Activated gamma-delta T cell treated with anti-CD3 and anti-CD28 coated beads, Interleukin-2, amount 50 U/mL, for 16 hours (primary cell): Measurements from ENCODE around the gene ZBTB38.

Experiments
- DNase-seq: peaks from one replicate; pipeline ENCODE4 v3.0.0-alpha.2; 2020; ENCODE audit warnings: low read depth

ZBTB38 gene

DNA sequence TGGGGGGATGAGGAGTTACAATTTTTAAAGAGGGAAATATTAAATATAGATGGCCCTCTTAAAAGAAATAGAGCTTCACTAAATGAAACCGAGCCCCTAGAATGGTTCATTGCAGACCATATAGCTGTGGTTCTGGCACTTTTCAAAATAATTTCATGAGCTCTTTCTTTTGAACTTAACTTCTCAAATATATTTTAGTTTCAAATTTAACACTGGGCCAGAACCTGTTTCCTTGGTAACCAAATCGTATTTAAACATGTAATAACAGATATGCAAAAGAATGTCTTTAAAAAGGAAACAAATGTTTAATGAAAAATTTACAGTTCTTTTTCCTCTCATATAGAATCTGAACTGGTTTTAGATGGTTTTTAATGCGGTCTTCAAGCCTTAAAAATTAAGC is 20.1 kb downstream of the ZBTB38 start:
- DNase-seq = no peak

DNA sequence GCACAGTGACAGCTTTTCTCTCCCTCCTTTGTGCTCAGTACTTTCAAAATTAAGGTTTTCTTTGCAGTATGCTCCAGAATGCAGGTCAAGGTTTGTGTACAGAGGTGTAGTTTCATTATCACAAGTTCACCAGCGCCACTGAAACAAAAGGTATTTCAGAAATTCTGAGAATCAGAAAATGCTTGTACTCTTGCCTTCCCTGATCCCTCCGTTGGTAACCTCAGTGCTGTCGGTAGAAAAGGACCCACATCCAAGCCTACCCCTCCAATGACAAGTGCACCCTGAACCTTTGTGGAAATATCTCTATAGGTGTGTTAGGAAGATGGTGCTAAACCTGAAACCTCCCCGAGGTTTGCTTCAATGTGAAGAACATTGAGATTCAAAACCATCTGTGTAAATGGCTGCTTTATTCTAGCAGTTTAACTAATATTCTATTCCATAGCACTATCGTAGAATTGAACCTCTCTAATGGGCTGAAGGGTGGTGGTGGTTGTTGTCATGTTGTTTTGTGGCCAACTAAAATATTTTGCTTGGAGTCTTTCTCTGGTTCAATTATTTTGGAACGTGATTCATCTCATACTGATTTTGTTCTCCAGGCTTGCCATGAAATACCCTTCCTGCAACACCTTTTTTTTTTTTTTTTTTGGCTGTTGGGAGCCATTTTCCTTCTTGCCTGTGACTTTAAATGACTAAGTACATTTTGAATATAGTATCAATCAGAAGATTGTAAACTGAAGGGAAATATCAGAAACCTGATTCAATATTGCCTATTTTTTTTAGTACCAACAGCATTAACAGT is 20.7 kb downstream of the ZBTB38 start:
- DNase-seq = no peak

DNA sequence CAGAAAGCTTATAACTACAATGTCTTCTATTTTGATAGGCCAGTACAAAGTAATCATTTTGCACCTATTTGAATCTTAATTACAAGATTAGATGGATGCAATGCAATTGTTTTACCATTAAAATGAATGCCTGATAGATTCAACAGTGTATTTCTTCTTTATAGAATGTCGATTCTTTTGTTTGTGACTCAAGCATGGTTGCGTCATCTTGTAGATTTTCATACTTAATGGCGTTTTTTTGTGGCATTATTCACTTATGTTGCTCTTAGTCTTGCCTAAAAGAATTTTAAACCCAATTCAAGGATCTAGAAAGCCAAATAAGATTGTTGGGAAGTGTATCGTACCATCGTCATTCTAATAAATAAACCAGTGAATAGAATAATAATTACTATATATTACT is 21.4 kb downstream of the ZBTB38 start:
- no peak for DNase-seq

DNA sequence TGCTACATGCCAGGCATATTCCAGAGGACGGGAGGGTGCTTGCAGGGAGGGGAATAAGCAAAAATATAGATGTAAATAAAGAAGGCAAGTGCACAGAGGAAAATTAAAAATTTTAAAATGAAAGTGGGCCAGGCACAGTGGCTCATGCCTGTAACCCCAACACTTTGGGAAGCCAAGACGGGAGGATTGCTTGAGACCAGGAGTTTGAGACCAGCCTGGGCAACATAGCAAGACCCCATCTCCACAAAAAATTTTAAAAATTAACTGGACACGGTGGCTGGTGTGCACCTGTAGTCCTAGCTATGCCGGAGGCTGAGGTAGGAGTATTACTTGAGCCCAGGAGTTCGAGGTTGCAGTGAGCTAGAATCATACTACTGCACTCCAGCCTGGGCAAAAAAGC is 22.4 kb downstream of the ZBTB38 start:
- no peak for DNase-seq

DNA sequence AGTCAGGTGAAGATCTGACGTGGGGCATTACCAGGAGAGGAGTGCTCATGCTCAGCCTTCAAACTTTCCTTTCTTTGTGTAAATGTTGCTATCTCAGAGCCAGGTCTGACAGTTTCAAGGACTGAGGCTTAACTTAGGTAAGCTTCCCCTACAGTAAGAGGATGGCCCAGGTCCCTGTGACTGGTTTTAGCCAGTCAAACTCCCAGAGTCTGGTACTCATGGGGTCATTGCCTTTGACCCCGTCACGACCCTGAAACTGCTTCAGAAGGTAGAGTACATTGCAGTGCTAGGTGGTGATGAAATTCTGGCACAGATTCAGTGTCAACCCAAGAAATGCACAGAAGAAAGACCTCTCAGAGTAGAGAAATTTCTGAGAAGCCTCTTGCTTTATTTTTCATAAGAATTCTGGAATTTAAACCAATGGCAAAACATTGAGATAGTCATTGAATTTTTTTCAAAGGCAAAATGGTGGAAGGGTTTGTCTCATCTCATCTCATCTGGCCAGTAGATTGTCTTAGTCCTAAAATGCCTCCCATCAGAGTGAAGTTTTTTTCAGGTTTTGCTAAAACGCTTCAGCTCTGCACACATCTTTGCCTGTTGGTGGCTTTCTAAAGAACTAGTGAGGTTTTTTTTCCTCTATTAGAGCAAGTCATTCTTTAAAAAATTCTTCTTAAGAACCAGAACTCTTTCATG is 23.1 kb downstream of the ZBTB38 start:
- no peak for DNase-seq

DNA sequence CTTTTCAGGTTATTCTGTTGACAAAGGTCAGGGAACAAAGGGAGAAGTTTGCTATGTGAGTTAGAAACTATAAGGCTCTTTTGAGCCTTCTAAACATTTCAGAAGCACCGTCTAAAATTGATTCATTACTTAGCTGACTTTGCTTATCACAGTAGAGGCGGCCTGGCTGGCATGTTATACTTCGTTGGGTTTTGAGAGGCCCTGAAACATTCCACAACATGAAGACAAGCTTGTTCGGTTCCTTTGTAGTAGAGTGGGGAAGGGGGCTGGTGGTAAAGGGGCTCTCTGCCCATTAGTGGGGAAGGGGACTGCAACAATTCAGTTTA is 23.6 kb downstream of the ZBTB38 start:
- no peak for DNase-seq

DNA sequence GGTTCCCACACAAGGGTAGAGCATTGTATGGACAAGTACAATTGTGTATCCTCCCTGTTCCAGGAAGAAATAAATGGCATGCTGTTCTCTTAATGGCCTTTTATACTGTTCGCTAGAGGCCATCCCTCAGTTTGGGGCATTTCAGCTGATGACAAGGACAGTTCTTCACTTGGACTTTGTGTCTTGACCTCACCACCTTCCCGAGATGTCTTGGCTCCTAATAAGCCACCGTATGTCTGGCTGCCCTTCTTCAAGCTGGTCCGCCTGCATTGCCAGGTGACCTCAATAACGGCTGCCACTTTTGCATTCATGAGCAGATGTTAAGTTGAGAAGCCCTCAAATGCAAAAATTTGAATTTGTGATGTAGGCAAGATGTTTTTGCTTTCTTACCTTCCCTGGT is 24.1 kb downstream of the ZBTB38 start:
- DNase-seq = no peak

DNA sequence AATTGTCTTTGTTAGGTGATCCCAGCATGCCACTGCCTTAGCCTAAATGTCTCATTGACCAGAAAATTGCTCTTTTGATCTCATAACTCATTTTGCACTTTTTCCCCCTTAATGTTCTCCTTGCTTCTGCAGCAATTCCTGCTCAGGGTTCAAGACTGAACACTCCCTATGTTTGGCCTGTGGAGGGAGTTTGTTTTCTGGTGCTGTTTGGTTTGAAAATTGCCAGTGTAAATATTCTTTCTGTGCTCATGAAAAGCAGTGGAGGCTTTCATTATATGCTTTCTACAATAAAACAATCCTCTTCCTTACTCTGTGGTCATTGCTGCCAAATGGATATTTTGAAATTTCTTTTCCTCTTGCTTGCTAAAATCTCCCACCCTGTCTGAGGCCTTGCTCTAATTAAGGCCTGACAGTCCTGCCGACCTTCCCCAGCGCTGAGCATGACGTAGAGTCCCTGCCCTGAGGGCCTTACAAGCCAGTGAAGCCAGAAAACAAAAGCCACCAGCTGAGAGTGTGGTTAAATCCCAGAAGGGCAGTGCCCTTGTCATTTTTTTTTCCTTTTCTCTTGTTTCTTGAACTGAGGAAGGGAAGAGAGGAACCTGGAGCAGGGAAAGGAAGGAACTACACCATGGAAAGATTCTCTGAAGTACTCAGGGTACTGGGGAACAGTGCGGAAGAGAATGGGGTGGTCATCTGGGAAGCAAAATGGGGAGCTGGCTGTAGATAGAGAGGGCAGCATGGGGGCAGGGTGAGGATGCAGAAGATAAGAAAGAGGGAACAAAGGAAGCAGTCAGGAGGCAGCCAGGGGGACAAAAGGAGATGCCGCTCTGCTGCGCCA is 24.8 kb downstream of the ZBTB38 start:
- DNase-seq = no peak

DNA sequence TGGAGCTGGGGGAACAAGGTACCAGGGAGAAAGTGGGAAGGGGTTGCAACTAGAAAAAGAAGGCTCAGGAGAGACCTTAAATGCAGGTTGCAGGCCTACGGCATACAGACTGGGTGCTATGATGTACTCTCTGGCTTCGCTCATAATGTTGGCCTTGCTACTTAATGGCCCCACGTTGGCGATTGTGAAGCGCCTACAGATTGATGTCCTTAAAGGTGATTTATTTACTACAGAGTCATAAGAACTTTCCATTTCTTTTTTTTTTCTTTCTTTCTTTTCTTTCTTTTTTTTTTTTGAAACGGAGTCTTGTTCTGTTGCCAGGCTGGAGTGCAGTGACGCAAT is 25.4 kb downstream of the ZBTB38 start:
- DNase-seq = no peak

DNA sequence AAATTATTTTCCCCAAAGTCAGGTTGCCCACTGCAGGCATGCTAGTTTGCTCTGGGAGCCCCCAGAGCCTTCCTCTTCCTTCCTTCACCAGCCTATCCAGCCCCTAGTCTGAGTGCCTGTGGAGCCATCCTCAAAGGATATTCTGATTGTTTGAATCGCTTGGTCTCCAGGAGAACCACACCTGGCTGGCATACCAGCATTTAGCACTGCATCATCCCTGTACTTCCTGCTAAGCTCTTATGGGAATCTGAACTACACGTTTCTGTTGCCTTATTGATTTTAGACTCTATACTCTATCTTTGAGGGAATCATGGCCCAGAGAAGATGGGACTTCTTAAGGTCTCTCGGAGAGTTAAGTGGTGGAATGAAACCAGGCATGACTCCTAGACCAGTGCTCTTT is 26.3 kb downstream of the ZBTB38 start:
- no peak for DNase-seq

DNA sequence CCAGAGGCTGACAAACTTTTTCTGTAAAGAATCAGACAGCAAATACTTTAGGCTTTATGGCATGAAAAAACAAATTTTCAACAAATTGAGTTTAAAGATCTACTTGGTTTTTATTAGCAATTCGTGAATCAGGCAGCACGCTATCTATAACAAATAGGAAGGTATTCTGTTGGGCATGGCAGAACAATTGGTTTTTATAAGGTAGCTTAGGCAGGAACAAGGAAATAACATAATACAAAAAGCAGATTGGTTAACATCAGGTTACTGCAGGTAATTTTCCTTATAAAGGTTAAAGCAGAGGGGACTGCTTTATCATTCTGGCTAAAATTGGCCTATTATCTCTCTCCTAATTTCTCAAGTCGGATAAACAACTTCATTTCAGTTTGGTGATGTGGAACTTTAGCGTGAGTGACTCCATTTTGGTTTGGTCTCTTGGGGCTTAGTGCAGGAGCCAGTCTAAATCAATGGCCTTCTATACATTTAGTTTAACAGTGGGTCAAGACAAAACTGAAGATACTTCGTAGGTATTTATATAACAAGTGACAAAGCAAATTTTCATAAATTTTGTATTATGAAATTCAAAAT is 26.8 kb downstream of the ZBTB38 start:
- DNase-seq = no peak

DNA sequence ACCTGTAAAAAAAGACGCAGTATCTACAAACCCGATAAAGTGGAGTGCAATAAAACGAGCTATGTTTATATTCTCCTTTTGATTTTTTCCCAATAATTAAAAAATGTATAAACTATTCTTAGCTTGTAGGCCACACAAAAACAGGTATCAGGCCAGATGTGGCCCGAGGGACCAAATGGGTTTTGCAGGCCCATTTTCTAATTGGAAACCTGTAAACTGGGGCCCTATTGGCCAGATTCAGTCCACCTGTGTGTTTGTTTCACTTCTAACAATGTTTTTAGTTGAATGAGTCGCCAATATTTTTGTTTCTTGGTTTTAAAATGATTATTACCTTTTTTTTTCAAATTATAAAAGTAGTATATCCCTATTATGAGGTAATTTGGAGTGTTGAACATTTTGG is 29.7 kb downstream of the ZBTB38 start:
- no peak for DNase-seq

DNA sequence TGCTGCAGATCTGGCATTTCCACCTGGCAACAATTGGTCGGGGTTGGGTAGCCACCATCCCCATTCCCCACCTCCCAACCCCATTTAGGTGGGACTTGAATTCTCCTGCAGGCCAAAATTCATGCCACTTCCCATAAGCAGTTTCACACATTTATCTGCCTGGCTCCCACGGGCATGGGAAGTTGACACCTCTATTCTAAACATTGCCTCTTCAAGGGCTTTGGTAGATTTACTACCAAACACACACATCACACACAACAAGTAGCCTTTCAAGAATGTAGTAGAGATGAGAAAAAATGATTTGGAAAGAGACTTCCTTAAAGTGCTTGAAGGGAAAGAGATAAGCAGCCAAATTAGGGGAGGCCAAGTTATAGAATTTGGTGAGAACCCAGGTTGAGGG is 30.9 kb downstream of the ZBTB38 start:
- DNase-seq = no peak

DNA sequence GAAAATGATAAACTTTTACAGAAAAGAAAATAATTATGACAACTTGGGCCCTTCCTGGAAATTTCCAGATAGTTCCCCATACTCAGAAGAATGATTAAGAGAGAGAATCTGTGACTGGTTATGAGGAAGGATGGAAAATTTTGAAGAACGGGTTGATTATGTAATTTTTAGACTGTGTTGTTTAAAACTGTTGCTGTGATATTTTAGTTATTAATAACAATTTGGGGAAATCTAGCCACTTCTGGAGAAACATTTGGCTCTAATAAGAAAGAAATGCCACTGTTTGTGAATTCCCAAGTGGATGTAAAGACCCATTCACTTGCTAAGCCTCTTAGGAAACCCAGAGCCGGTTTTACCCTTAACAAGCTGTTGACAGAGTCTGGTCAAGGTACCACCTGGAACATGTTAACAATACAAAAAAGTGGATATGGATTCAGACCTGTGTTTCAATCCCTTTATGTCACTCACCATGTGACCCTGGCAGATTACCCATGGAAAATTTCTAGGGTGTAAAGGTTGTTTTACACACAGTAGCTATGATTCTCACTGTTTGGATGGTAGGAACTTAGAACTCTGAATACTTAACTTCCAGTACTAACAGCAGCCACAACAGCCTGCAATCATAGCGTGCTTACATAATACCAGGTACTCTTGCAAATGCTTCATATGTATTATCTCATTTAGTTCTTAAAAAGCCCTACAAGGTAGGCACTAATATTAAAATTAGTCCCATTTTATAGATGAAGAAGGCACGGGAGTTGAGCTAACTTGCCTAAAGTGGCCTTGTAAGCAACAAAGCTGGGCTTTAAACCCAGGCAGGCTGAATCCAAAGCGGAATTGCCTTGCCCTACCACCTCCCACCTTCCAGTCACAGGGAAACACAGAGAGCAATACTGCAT is 32.0 kb downstream of the ZBTB38 start:
- DNase-seq = no peak

DNA sequence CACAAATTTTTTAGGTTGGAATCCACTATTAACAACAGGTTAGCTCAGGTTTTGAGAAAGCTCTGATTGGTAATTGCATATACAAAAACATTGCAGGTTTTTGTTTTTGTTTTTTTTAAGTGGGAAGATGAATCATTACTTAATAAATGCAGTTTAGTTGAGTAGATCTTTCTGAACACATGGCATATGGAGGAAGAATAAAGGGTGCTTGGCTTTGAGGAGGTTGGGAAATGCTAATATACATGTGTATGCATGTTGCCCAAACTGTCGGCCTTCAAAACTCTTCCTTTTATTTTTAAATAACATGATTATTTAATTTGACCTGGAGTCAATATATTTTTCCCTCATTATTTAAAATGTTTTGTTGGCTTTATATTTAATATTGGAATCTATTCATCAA is 32.8 kb downstream of the ZBTB38 start:
- no peak for DNase-seq

DNA sequence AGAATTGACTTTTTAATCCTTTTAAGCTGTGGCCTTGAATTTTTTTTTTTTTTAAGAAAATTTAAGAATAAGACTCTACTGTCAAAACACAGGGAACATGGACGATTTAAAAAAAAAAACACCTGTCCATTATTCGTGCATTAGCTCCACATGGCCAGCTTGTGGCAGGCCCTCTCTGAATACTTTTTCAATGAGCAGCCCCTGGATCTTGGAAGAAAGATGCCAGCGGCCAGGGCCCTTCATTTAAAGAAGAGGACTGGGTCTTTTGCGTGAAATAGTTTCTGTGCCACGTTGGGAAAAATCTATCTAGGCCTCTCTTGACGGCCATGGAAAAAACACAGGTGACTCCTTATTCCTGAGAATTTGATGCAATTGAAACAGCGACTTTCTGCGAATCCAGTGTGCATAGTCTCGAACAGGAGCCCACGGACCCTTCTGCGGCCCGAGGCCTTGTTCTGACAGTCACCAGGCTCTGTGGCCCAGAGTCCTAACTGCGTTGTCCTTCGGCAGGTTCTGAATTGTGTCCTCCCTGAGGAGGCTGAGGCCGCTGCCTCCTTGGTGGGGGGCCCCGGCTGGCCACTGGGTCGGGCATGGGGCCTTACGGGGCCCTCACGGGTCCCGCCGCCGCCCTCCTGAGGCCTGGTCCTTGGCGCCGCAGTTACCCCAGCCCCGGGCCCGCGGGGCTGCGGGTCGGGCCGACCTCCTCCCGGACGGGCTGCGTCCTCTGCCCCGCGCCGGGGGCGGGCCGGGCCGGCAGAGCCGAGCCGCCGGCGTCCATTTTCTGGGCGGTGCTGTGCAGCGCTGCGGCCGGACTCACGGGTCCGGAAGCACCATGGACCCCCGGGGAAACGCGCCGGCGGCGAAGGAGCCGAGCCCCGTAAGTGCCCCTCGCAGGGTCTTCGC is 33.5 kb downstream of the ZBTB38 start:
- DNase-seq = peak; percentile 29

DNA sequence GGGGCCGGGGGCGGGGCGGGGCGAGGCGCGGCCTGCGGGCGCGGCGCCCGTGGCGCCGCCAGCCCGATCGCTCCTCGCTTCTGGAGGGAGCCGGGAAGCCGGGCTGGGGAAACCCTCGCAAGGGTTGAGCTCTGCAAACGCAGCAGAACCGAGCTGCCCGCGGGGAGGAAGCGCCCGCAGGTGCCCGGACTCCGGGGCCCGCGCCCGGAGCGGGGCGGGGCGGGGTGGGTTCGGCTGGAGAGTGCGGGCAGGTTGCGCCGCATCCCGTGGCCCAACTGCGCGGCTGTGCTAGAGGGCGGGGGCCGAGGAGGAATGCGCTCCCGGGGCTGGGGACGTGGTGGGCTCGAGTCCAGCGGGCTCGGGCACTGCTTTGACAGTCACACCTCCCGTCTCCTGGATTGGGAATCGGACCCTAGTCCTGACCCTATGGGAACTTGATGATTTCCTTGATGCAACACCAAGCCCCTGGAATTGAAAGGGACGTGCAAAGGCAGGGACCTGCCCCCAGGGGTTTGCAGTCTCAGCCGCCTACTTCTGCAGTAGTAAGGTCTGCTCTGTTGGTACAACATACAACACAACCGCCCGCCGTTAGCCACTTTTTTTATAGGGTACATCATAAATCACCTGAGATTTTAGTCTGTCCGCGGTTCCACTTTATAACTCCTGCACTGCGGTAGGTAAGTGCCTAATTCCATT is 34.3 kb downstream of the ZBTB38 start:
- no peak for DNase-seq

DNA sequence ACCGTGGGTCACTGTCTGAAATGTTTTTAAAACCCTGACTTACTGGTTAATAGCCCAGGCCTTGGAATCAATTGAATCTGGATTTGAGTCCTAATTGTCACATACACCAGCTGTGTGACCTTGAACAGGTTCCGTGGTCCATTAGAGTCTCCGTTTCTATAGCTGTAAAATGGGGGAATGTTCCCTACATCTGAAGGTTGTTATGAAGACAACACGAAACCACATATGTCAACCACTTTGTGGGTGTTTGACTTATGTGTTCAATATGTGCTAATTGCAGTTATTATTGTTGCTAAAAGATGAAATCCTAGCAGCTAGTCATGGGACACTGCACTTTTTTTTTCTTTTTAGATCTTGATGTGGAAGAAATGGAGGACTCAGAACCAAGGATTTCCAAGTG is 35.3 kb downstream of the ZBTB38 start:
- DNase-seq = no peak

DNA sequence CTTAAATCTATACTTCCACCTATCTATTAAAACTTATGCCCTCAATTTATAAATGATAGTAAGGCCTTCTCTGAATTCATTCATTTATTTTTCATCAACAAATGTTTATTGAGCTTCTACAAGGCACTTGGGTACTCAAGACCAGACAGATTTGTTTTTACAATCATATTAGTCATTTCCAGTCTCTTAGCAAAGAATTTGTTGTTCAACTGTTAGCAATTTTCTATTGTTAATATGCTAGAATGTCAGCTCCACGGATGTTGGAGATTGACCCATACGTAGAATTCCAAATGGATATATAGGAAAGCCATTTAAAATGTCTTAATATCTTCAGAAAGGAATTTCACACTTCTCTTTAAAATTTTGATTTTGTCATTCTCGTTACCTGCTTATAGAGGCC is 36.7 kb downstream of the ZBTB38 start:
- DNase-seq = no peak

DNA sequence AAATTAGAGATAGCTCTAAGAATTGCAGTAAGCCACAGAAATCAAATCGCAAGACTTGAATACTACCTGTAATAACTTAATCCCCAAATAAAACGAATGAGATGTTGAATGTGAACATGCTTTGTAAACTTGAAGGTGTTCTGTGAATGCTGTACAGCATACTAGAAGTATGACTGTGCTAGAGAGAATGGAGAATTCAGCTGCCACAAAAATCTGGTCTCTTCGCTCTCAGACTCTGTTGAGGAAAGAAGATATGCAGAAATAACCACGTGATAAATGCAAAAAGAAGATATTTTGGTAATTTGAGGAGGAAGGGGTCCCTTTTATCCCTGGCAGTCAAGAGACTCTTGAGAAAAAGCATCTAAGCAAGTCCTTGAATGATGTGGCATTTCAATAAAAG is 37.3 kb downstream of the ZBTB38 start:
- DNase-seq = no peak
